NCI-H2081 treated with DMSO at 0.1 percent for 48 hours (cell line): Measurements from ENCODE around the gene LTBP4.
"Not testable (repeated sequence)": the region's sequence is repeated elsewhere in the genome, so short reads cannot be mapped to it uniquely, and the experiment has no call there.

ENCODE experiments used
- DNase-seq: peaks from one replicate; lab custom pipeline; 2025; lab: John Stamatoyannopoulos, UW

The LTBP4 gene

GRCh38 chr19:40630571-40631160 is 29.5 kb downstream of the LTBP4 start:
- DNase-seq, result no peak

- no peak for DNase-seq
Measured at GRCh38 chr19:40632311-40633036, 31.3 kb downstream of the LTBP4 start.

DNA sequence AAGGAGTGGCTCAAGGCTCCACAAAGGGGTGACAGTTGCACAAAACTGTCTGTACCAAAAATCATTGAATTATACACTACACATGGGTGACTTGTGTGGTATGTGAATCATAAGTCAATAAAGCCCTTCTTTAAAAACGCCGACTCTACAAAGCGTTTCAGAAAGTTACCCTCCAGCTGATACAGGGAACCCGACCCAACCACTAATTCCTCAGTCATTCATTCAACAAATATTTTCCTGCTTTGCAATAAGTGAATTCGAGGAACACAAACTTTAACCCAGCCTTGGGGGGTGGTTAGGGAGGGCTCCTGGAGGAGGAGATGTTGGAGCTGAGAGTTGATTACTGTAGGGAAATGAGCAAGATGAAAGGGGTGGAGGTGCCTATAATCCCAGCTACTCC is 32.0 kb downstream of the LTBP4 start:
- no peak for DNase-seq

GRCh38 chr19:40638327-40638726 is 37.2 kb downstream of the LTBP4 start:
- no peak for DNase-seq

DNA sequence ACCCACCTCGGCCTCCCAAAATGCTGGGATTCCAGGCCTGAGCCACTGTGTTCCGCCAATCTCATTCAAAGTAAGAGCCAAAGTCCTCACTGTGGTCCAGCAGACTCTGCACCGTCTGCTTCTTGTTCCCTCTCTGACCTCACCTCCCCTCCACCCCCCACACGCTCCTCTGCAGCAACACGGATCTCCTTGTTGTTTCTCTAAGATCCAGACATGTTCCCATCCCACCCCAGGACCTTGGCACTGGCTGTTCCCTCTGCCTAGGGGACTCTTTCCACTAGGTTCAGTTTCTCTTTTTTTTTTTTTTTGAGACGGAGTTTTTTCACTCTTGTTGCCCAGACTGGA is 38.4 kb downstream of the LTBP4 start:
- DNase-seq, result no peak

DNA sequence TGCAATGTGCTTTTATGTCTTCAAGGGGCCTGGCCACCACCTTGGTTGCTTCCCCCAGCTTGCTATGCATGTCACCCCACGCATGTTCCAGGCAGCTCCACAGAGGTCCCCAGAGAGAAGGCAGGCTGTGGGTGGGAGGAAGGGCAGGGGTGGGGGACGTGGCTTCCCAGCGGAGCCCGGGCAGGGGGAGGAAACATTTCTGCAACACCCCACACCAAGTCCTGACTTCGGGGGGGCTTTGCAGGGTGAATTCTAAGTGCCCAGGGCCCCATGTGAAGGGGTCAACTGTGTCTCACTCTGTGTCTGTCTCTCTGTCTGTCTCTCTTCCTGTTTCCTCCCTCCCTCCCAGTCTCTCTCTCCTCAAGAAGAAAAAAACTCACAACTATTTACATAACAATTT is 39.6 kb downstream of the LTBP4 start:
- DNase-seq, result no peak

- no peak for DNase-seq
Measured at GRCh38 chr19:40641281-40641680, 40.1 kb downstream of the LTBP4 start.

DNA sequence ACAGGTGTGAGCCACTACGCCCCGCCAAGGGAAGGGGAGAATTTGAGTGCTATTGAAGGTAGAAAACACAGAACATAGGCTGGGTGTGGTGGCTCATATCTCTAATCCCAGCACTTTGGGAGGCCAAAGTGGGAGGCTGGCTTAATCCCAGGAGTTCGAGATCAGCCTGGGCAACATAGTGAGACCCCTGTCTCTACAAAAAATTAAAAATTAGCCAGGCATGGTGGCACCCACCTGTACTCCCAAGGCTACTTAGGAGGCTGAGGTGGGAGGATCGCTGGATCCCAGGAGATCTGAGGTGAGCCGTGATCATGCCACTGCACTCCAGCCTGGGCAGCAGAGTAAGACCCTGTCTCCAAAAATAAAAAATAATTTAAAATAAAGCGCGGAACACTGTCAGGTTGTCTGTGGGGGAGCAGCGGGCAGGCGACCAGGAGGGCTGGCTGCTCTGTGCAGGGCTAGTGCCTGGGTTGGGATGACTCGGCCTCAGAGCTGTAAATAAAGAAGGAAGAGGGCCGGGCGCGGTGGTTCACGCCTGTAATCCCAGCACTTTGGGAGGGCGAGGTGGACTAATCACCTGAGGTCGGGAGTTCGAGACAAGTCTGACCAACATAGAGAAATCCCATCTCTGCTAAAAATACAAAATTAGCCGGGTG is 41.0 kb downstream of the LTBP4 start:
- no peak for DNase-seq

GRCh38 chr19:40642757-40643305 is 41.7 kb downstream of the LTBP4 start:
- DNase-seq, result no peak

- DNase-seq, result no peak
Measured at GRCh38 chr19:40646743-40647254, 45.6 kb downstream of the LTBP4 start.

- not testable (repeated sequence) for DNase-seq
Measured at GRCh38 chr19:40649903-40650675, 48.9 kb downstream of the LTBP4 start.

DNA sequence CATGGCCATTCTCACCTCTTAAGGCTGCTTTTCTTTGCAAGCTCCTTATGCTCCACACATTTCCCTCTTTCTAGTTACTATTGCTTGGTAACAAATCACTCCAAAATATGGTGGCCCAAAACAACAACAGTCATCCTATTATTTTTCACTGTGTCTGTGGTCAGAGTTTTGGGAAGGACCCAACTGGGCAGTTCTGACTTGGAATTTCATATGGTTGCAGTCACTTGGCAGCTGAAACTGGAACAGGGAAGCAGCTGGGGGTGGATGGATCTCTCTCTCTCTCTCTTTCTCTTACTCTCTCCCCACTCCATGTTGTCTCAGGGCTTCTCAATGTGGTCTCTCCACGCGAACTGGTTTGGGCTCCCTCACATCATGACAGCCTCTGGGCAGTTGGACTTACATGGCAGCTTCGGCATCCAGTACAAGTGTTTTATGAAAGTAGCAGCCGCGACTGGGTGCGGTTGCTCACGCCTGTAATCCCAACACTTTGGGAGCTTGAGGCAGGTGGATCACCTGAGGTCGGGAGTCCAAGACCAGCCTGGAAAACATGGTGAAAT is 49.7 kb downstream of the LTBP4 start:
- DNase-seq, result no peak

GRCh38 chr19:40652303-40652702 is 51.1 kb downstream of the LTBP4 start:
- not testable (repeated sequence) for DNase-seq

GRCh38 chr19:40655684-40656083 is 54.5 kb downstream of the LTBP4 start:
- not testable (repeated sequence) for DNase-seq

- DNase-seq, result no peak
Measured at GRCh38 chr19:40658031-40658430, 56.9 kb downstream of the LTBP4 start.

GRCh38 chr19:40659116-40659515 is 57.9 kb downstream of the LTBP4 start:
- DNase-seq, result no peak

GRCh38 chr19:40659566-40659965 is 58.4 kb downstream of the LTBP4 start:
- DNase-seq, result no peak

DNA sequence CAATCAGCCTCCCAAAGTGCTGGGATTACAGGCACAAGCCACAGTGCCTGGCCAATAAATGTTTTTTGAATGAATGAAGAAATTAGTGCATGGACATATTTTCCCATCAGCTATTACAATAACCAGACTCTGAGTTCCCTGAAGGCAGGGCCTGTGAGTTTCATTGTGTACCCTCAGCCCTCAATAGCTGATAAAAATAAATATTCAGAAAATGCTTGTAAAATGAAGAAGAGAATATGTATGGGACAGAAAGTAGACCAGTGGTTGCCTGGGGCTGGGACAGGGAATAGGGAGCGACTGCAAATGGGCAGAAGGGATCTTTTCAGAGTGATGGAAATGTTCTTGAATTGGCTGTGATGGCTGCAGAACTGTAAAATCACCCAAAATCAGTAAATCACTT is 60.4 kb downstream of the LTBP4 start:
- no peak for DNase-seq

GRCh38 chr19:40662925-40663694 is 61.9 kb downstream of the LTBP4 start:
- DNase-seq, result peak; percentile 3

DNA sequence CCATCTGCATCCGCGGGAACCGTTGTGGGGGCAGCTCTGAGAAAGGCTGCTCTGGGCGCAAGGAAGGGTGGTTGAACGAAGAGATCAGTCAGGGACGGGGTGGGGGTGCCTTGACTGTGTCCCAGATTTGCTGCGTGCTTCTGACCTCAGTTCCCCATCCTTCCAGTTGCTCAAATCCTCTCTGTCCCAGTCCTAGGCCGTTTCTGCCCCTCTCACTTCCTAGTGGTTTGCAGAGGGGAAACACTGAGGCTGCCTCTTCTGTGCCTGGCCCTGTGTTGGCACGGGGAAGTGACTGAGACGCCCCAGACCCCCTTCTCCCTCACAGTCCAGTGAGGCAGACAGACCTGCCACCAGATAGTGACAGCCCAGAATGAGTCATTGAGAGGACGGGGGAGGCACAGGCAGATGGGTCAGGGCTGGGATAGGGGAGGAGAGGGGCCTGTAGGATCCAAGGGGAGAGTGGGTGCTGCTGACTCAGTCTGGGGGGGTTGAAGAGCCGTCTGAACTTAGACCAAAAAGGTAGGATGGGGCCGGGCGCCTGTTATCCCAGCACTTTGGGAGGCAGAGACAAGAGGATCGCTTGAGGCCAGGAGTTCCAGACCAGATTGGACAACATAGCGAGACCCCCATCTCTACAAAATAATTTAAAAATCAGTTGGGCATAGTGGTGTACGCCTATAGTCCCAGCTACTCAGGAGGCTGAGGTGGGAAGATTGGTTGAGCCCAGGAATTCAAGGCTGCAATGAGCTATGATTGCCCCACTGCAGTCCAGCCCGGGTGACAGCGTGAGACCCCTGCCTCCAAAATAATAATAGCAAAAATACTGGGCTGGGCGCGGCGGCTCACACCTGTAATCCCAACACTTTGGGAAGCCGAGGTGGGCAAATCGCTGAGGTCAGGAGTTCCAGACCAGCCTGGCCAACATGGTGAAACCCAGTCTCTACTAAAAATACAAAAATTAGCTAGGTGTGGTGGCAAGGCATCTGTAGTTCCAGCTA is 62.8 kb downstream of the LTBP4 start:
- no peak for DNase-seq
